DOHH2 (cell line): ENCODE data around the gene NDN.

Experiments used
- H3F3A ChIP-seq: fragments of 200-600 bp; sonication (generic), shearing (Covaris generic); 2 replicates; pipeline ENCODE4 v1.6.0; 2016; ENCODE audit warnings: antibody characterized with exemption, mild to moderate bottlenecking; ENCODE audit not compliant: control insufficient read depth, insufficient read depth
- H3K27ac ChIP-seq: fragments of 200-600 bp; sonication (generic); 2 replicates; pipeline ENCODE4 v1.5.1; 2014; ENCODE audit warnings: low read depth, mild to moderate bottlenecking, low read length, moderate library complexity
- H3K27me3 ChIP-seq: fragments of 200-600 bp; sonication (generic); 2 replicates; pipeline ENCODE4 v1.6.1; 2014; ENCODE audit warnings: mild to moderate bottlenecking, low read length, mixed read lengths; ENCODE audit not compliant: control insufficient read depth
- H3K36me3 ChIP-seq: fragments of 200-600 bp; sonication (generic); 2 replicates; pipeline ENCODE4 v1.6.1; 2014; ENCODE audit warnings: mild to moderate bottlenecking, low read length, moderate library complexity, mixed read lengths; ENCODE audit not compliant: control insufficient read depth
- H3K4me1 ChIP-seq: fragments of 200-600 bp; sonication (generic); 2 replicates; pipeline ENCODE4 v1.6.1; 2014; ENCODE audit warnings: mild to moderate bottlenecking, low read length, mixed read lengths; ENCODE audit not compliant: control insufficient read depth
- H3K4me2 ChIP-seq: fragments of 200-600 bp; sonication (generic); 2 replicates; pipeline ENCODE4 v1.6.0; 2014; ENCODE audit warnings: mild to moderate bottlenecking, low read length, moderate library complexity
- H3K4me3 ChIP-seq: fragments of 200-600 bp; sonication (generic); 2 replicates; pipeline ENCODE4 v1.5.1; 2014; ENCODE audit warnings: mild to moderate bottlenecking, low read length, mixed read lengths
- H3K79me2 ChIP-seq: fragments of 200-600 bp; sonication (generic); 2 replicates; pipeline ENCODE4 v1.6.1; 2014; ENCODE audit warnings: mild to moderate bottlenecking, low read length, mixed read lengths; ENCODE audit not compliant: control insufficient read depth
- H3K9me2 ChIP-seq: fragments of 200-600 bp; sonication (generic); replicated peaks from 2 replicates; pipeline ENCODE4 v1.6.1; 2014; ENCODE audit warnings: mild to moderate bottlenecking, low read length, mixed read lengths; ENCODE audit not compliant: control insufficient read depth
- H3K9me3 ChIP-seq: fragments of 200-600 bp; sonication (generic); 2 replicates; pipeline ENCODE4 v1.6.1; 2014; ENCODE audit warnings: antibody characterized with exemption, low read length, mixed read lengths; ENCODE audit not compliant: control insufficient read depth, insufficient read depth
- H4K20me1 ChIP-seq: fragments of 200-600 bp; sonication (generic); 2 replicates; pipeline ENCODE4 v1.6.0; 2014; ENCODE audit warnings: low read depth, mild to moderate bottlenecking, antibody characterized with exemption, low read length, moderate library complexity; ENCODE audit not compliant: control insufficient read depth, insufficient read depth
- EZH2phosphoT487 ChIP-seq: fragments of 200-600 bp; sonication (generic); IDR thresholded peaks from 2 replicates; pipeline ENCODE4 v1.6.1; 2017; ENCODE audit warnings: borderline replicate concordance, mild to moderate bottlenecking, antibody characterized with exemption, low read length, moderate library complexity, mixed read lengths
- TF ChIP-seq, protein P1 (sequence below): fragments of 200-600 bp; sonication (generic); IDR thresholded peaks from one replicate; pipeline ENCODE4 v1.5.1; 2014; ENCODE audit warnings: antibody characterized with exemption, mild to moderate bottlenecking, low read depth, low read length; ENCODE audit not compliant: poor library complexity, severe bottlenecking

The NDN gene

DNA sequence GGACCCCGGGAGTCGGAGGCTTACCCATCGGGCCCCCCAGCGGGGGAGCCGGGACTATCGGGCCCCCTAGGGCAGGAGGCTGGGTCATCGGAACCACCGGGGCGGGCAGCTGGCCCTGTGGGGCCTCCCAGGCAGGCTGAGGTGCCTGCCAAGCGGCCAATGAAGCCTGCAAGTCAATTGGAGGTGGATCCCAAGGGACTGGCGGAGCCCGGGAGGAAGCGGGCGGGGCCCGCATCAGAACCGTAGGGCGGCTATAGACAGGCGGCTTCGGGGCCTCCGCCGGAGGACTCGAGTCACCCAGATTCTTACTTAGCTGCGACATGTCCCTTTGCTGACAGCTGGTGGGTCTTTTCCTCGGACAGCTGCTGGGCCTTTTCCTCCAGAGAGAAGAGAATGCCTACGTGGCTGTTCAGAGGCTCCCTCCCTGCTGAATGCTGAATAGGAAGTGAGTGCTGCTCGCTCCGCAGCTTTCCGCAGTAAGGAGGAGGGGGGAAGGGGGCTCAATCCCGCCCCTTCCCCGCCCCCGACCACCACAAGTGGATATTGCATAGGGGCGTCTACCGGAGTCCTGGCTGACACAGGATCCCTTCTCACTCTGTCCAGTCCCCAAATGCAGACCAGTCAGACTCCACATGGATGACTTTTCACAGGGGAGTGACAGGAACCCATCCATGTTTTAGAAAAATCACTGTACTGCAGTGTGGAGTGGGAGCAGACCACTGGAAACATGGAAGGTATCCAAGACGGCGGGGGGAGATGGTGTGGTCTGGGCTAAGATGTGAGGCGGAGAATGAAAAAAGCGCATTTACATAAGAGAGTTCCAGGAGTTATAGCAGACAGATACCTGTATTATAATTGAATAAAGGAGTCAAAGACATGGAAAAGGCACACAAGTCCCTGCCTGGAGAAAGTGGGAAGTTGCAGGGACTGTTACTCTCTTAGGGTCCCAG, 39.4 kb downstream of the NDN start, which contains the start of gene MAGEL2:
Gene MAGEL2 (minus strand): TSS at position 447 of the 950 bp plus-strand sequence. CDS start 125 bp downstream, at position 322.
- Histone ChIP-seq H4K20me1 (no peaks in the 10 kb centered on the region), H3K9me2 (no peaks in the 10 kb centered on the region), H3K4me1 (no peaks in the 10 kb centered on the region), H3K4me3 (no peak within 1 kb of the TSS), H3K36me3 (no peaks in the 10 kb centered on the region), H3F3A (no peaks in the 10 kb centered on the region), H3K27me3 (no peaks in the 10 kb centered on the region), H3K79me2 (no peaks in the 10 kb centered on the region), H3K27ac (no peak within 1 kb of the TSS), H3K4me2 (no peak within 1 kb of the TSS), H3K9me3 (peaks cover 6% of the 10 kb centered on the region; the same call in 1 of the 2 replicates)
- no peak for TF ChIP-seq EZH2phosphoT487
- TF ChIP-seq, protein P1, sequence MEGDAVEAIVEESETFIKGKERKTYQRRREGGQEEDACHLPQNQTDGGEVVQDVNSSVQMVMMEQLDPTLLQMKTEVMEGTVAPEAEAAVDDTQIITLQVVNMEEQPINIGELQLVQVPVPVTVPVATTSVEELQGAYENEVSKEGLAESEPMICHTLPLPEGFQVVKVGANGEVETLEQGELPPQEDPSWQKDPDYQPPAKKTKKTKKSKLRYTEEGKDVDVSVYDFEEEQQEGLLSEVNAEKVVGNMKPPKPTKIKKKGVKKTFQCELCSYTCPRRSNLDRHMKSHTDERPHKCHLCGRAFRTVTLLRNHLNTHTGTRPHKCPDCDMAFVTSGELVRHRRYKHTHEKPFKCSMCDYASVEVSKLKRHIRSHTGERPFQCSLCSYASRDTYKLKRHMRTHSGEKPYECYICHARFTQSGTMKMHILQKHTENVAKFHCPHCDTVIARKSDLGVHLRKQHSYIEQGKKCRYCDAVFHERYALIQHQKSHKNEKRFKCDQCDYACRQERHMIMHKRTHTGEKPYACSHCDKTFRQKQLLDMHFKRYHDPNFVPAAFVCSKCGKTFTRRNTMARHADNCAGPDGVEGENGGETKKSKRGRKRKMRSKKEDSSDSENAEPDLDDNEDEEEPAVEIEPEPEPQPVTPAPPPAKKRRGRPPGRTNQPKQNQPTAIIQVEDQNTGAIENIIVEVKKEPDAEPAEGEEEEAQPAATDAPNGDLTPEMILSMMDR = no peak

DNA sequence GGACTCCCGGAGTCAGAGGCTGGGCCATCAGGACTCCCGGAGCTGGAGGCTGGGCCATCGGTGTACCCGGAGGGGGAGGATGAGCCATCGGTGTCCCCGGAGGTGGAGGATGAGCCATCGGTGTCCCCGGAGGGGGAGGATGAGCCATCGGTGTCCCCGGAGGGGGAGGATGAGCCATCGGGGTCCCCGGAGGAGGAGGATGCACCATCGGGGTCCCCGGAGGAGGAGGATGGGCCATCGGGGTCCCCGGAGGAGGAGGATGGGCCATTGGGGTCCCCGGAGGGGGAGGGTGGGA, 40.2 kb downstream of the NDN start:
- Histone ChIP-seq H3F3A (no peaks in the 10 kb centered on the region), H3K27me3 (no peaks in the 10 kb centered on the region), H3K79me2 (no peaks in the 10 kb centered on the region), H3K27ac (no peak overlapping the region), H3K4me2 (no peak overlapping the region), H3K9me3 (peaks cover 6% of the 10 kb centered on the region; the same call in 1 of the 2 replicates), H3K4me1 (no peaks in the 10 kb centered on the region), H3K36me3 (no peaks in the 10 kb centered on the region), H3K4me3 (no peak overlapping the region), H3K9me2 (no peaks in the 10 kb centered on the region), H4K20me1 (no peaks in the 10 kb centered on the region)
- TF ChIP-seq EZH2phosphoT487 = no peak
- TF ChIP-seq, protein P1 = no peak

DNA sequence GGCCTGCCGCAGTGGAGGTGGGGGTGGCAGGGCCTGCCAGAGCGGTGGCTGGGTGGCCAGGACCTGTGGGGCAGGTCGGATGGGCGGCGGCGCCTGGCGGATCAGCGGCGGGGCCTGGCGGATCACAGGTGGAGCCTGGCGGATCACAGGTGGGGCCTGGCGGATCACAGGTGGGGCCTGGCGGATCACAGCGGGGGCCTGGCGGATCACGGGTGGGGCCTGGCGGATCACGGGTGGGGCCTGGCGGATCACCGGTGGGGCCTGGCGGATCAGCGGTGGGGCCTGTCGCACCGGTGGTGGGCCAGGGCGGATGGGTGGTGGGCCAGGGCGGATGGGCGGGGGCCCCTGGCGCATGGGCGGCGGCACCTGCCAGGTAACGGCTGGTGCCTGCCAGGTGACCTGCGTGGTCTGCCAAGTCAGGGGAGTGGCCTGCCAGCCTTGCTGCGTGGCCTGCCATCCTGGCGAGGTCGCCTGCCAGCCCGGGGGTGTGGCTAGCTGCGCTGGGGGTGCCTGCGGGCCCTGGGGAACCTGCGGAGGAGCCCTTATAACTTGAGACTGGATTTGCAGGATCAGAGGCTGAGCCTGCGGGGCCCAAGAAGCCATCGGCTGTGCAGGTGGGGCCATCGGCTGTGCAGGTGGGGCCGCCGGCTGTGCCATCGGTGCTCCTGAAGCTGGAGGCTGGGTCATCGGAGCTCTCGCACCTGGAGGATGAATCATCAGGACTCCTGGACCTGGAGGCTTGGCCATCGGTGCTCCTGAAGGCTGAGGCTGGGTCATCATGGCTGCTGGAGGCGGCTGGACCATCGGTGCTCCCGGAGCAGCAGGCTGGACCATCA, 40.7 kb downstream of the NDN start:
- H3K4me2 ChIP-seq = no peak overlapping the region
- TF ChIP-seq EZH2phosphoT487 = no peak
- TF ChIP-seq, protein P1 = no peak
- H3K27ac ChIP-seq = no peak overlapping the region
- H3K9me2 ChIP-seq = no peaks in the 10 kb centered on the region
- H3K27me3 ChIP-seq = no peaks in the 10 kb centered on the region
- peaks cover 6% of the 10 kb centered on the region; the same call in 1 of the 2 replicates for H3K9me3 ChIP-seq
- no peaks in the 10 kb centered on the region for H3K4me1 ChIP-seq
- H4K20me1 ChIP-seq = no peaks in the 10 kb centered on the region
- H3K36me3 ChIP-seq = no peaks in the 10 kb centered on the region
- no peaks in the 10 kb centered on the region for H3F3A ChIP-seq
- no peak overlapping the region for H3K4me3 ChIP-seq
- no peaks in the 10 kb centered on the region for H3K79me2 ChIP-seq
